Heart left ventricle (tissue), 16 donors: Measurements from ENCODE around the gene NCKAP1. TPM values are rescaled to one million over a fixed set of nuclear protein-coding genes. Genes with fewer than 3 reads are reported as not detected.

Source experiments
- ATAC-seq, 4 donors: fragments of 200-7000 bp; cut with Tn5 transposase; one replicate each; pipeline ENCODE4 v1.9.1; 2020 to 2022; ENCODE audit warnings: moderate library complexity in 4 of 4, mild to moderate bottlenecking in 3 of 4, moderate number of reproducible peaks in 1 of 4
- DNase-seq, 5 donors: peaks; one replicate each; pipeline ENCODE4 v3.0.0-alpha.2; 2020
- H3K27ac ChIP-seq, 12 donors: fragments of 200-600 bp; sonication (generic) in 4 of 12; one replicate each; pipeline versions ENCODE4 v1.5.0 to v1.8.0; 2016 to 2022; ENCODE audit warnings: mild to moderate bottlenecking in 2 of 12
- H3K27me3 ChIP-seq, 9 donors: fragments of 200-600 bp; sonication (generic) in 2 of 9; one replicate each; pipeline versions ENCODE4 v1.5.1 to v1.8.0; 2016 to 2022; ENCODE audit warnings: mild to moderate bottlenecking in 3 of 9
- H3K36me3 ChIP-seq, 9 donors: fragments of 200-600 bp; sonication (generic) in 2 of 9; one replicate each; pipeline versions ENCODE4 v1.5.0 to v1.8.0; 2018 to 2022; ENCODE audit warnings: mild to moderate bottlenecking in 2 of 9
- H3K4me1 ChIP-seq, 12 donors: fragments of 200-600 bp; sonication (generic) in 4 of 12; one replicate each; pipeline versions ENCODE4 v1.5.0 to v1.8.0; 2016 to 2022; ENCODE audit warnings: mild to moderate bottlenecking in 3 of 12
- H3K4me3 ChIP-seq, 12 donors: fragments of 200-600 bp; sonication (generic) in 4 of 12; one replicate each; pipeline versions ENCODE4 v1.5.0 to v1.8.0; 2017 to 2022; ENCODE audit warnings: mild to moderate bottlenecking in 9 of 12, moderate library complexity in 4 of 12
- H3K9me3 ChIP-seq, 12 donors: fragments of 200-600 bp; sonication (generic) in 4 of 12; one replicate each; pipeline versions ENCODE4 v1.5.0 to v1.8.0; 2016 to 2022; ENCODE audit warnings: mild to moderate bottlenecking in 1 of 12
- CTCF ChIP-seq, 12 donors: fragments of 200-600 bp; sonication (generic) in 4 of 12; IDR thresholded peaks; one replicate each; pipeline versions ENCODE4 v1.5.0 to v1.8.0; 2018 to 2022; ENCODE audit warnings: antibody characterized with exemption in 12 of 12, mild to moderate bottlenecking in 5 of 12
- POLR2A ChIP-seq, 2 donors: fragments of 450-650 bp; IDR thresholded peaks; one replicate each; pipeline ENCODE4 v1.6.1; 2017; ENCODE audit warnings: antibody characterized with exemption in 2 of 2, mild to moderate bottlenecking in 2 of 2, moderate library complexity in 2 of 2
- WGBS, 4 donors: extraction: QIAGEN DNeasy Blood & Tissue Kit in 2 of 4; methylation state at CpG; one replicate each; pipeline versions ENCODE4 v1.1.5 to v1.1.7; 2013 to 2018; 5-methylcytosine and 5-hydroxymethylcytosine counted together
- intact Hi-C, 10 donors: fragments of 100-400 bp; cut with DNase I; formaldehyde crosslinking; loops; one replicate each; pipeline versions ENCODE4 v1.11.1 to v1.14.2; 2022
- polyA plus RNA-seq, 2 donors: library from polyadenylated mRNA; stranded (reverse); fragments of 200-250 nt; gene quantifications; one replicate each; pipeline ENCODE4 v1.2.3, GENCODE V29; 2013
- total RNA-seq, 9 donors: library from RNA; depleted of rRNA in 2 of 9; stranded (reverse); fragments of >200 nt in 2 of 9; fragmentation: NEBNext Ultra II Directional in 3 of 9; extraction: Animal tissue kit (Norgen Biotek cat#: 25700) in 3 of 9; gene quantifications; one replicate each; pipeline versions ENCODE4 v1.1.0 to v1.2.4, GENCODE V29; 2016 to 2023
- donor health status: ischemic (EF 13 %, LVEDD 7.1; RV severe dilation, severe dysfunction).
- donor health status: healthy with polysubstance abuse.
- donor health status: DM: no; HTN: yes; CAD: no.
- donor health status: DM: no; HTN: no; CAD: no.
- donor health status: ischemic (EF 25% LVEDD 6.9; RV normal size, moderate dysfunction).
- donor health status: ischemic (EF 25% LVEDD 5.7; RV mildly dilated, moderate dysfunction).
- donor health status: healthy.
- donor health status: DM: yes; HTN: yes; CAD: no.
- donor health status: ischemic (EF 35%, LVEDD 5.7; RV mildly dilated, moderate dysfunction).
- donor health status: nonischemic (EF 11% LVEDD 7.7; RV severe dilation, severe dysfunction).
- donor health status: DM: yes; HTN: yes; CAD: no.
- donor health status: PGD.
- donor health status: ischemic (EF 29% LVEDD 5.4; RV normal size, mild dysfunction).
- donor health status: nonischemic (EF 23%, LVEDD 6.1; RV moderate dilation, normal function).

NCKAP1 gene
- total and polyA plus RNA-seq, 11 donors = 33.5 to 168 (median 138) TPM

- ATAC-seq (no peak), DNase-seq (no peak)
- 82 to 93% (median 86%) methylated on average over 1 of the region's 1 CpG for whole genome bisulfite sequencing, 4 donors
- H3K4me1 ChIP-seq = no peaks in the 10 kb centered on the region
- H3K4me3 ChIP-seq = no peak overlapping the region
- peaks cover 0 to 34% (median 2%) of the 10 kb centered on the region in 9 donors for H3K36me3 ChIP-seq
- H3K27ac ChIP-seq = no peak overlapping the region
- no peak for TF ChIP-seq CTCF (IDR thresholded peaks at IDR 0.05)
- no peak for TF ChIP-seq POLR2A (IDR thresholded peaks at IDR 0.05)
- no peaks in the 10 kb centered on the region for H3K9me3 ChIP-seq
- H3K27me3 ChIP-seq = no peaks in the 10 kb centered on the region
- intact Hi-C loops = loop anchor here in 1 of 10 donors (10.0 kb wide), 1 partner anchor 120 kb away; no protein-coding TSS in a partner anchor
Observed at GRCh38 chr2:182904844-182905243, 133.4 kb downstream of the NCKAP1 start.

- DNase-seq (no peak), ATAC-seq (peak in 3 of 4 donors; percentile 21 to 54 (median 38))
- WGBS, 4 donors = 59 to 70% (median 61%) methylated on average over 2 of the region's 2 CpGs
- intact Hi-C loops = loop anchor here in 1 of 10 donors (10.0 kb wide), 1 partner anchor 119 kb away; no protein-coding TSS in a partner anchor
- Histone ChIP-seq H3K9me3 (no peaks in the 10 kb centered on the region), H3K27me3 (no peaks in the 10 kb centered on the region), H3K4me3 (no peak overlapping the region), H3K4me1 (no peaks in the 10 kb centered on the region), H3K36me3 (peaks cover 0 to 22% (median 0%) of the 10 kb centered on the region in 9 donors), H3K27ac (no peak overlapping the region)
- TF ChIP-seq POLR2A (IDR thresholded peaks at IDR 0.05) = no peak
Observed at GRCh38 chr2:182903566-182903965, 134.7 kb downstream of the NCKAP1 start.

- Histone ChIP-seq H3K27ac (no peak overlapping the region), H3K36me3 (peaks cover 0 to 13% (median 0%) of the 10 kb centered on the region in 9 donors), H3K27me3 (no peaks in the 10 kb centered on the region), H3K9me3 (no peaks in the 10 kb centered on the region), H3K4me1 (no peaks in the 10 kb centered on the region), H3K4me3 (no peak overlapping the region)
- ATAC-seq (peak in 1 of 4 donors; percentile 56), DNase-seq (no peak)
- no peak for TF ChIP-seq POLR2A (IDR thresholded peaks at IDR 0.05)
- TF ChIP-seq CTCF (IDR thresholded peaks at IDR 0.05) = no peak
- 89 to 95% (median 93%) methylated on average over 6 of the region's 6 CpGs for WGBS, 4 donors
- intact Hi-C loops = loop anchor here in 1 of 10 donors (10.0 kb wide), 1 partner anchor 117 kb away; no protein-coding TSS in a partner anchor
Observed at GRCh38 chr2:182901748-182902147, 136.5 kb downstream of the NCKAP1 start.

DNA sequence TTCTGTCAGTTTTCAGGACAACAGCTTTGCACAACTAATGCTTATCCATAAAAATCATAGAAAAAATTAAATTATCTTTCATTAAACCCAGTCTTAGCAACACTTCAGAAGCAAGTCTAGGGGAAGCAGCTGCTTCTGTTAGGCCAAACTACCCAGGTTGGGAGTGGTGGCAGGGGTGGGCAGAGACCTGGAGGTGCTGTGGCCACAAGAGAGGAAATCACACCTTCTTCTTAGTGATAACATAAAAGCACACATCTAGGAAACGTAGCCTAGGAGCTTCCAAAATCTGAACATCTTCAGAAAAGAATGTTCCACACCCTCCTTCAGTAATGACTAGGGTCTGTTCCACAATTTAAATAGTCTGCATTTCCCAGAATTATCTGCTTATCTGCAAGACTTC is 139.5 kb downstream of the NCKAP1 start:
- TF ChIP-seq POLR2A (IDR thresholded peaks at IDR 0.05) (no peak), CTCF (IDR thresholded peaks at IDR 0.05) (no peak)
- H3K27me3 ChIP-seq = no peaks in the 10 kb centered on the region
- WGBS, 4 donors = 84 to 92% (median 89%) methylated on average over 1 of the region's 1 CpG
- DNase-seq = no peak
- no peaks in the 10 kb centered on the region for H3K36me3 ChIP-seq
- no peak overlapping the region for H3K4me3 ChIP-seq
- intact Hi-C loops = no loop called here
- H3K4me1 ChIP-seq = no peaks in the 10 kb centered on the region
- no peak for ATAC-seq
- peaks cover 0 to under 1% (median 0%) of the 10 kb centered on the region in 12 donors for H3K9me3 ChIP-seq
- H3K27ac ChIP-seq = no peak overlapping the region

GRCh38 chr2:182897137-182897536 is 141.1 kb downstream of the NCKAP1 start:
- no peaks in the 10 kb centered on the region for H3K27me3 ChIP-seq
- 89 to 98% (median 94%) methylated on average over 1 of the region's 1 CpG for WGBS, 4 donors
- no peak overlapping the region for H3K4me3 ChIP-seq
- no peaks in the 10 kb centered on the region for H3K4me1 ChIP-seq
- ATAC-seq = no peak
- TF ChIP-seq POLR2A (IDR thresholded peaks at IDR 0.05) (no peak), CTCF (IDR thresholded peaks at IDR 0.05) (no peak)
- no peak for DNase-seq
- intact Hi-C loops = no loop called here
- H3K36me3 ChIP-seq = no peaks in the 10 kb centered on the region
- no peak overlapping the region for H3K27ac ChIP-seq
- H3K9me3 ChIP-seq = peaks cover 0 to 2% (median 0%) of the 10 kb centered on the region in 12 donors
